ENCODE measurements around the gene POP4.

The POP4 gene

GRCh38 chr19:29662278-29662603, 56.2 kb downstream of the POP4 start:
- no peak for DNase-seq (ENCODE audit: low spot score)

- DNase-seq (ENCODE audit: low spot score): no peak
These were observed 56.7 kb downstream of the POP4 start for GRCh38 chr19:29662604-29663404.

GRCh38 chr19:29663861-29664752, 58.0 kb downstream of the POP4 start:
- no peak for DNase-seq (ENCODE audit: low spot score)

- no peak for DNase-seq (ENCODE audit: low spot score)
These were observed 58.7 kb downstream of the POP4 start for GRCh38 chr19:29664753-29665214.

GRCh38 chr19:29665215-29665825, 59.2 kb downstream of the POP4 start, which contains the start of gene PLEKHF1:
Gene PLEKHF1 (plus strand): TSS chr19:29665461. CDS start chr19:29673840, 8,379 bp downstream.
- DNase-seq (ENCODE audit: low spot score): peak; percentile 68

- no peak for DNase-seq (ENCODE audit: low spot score)
These were observed 59.9 kb downstream of the POP4 start for GRCh38 chr19:29665826-29666577.
